ENCODE results near the gene HDHD3. TPM values are rescaled to one million over a fixed set of nuclear protein-coding genes. Genes with fewer than 3 reads are reported as not detected.

HDHD3 gene
- polyA plus RNA-seq, 3 donors = 8.3 to 12.0 (median 9.2) TPM

DNA sequence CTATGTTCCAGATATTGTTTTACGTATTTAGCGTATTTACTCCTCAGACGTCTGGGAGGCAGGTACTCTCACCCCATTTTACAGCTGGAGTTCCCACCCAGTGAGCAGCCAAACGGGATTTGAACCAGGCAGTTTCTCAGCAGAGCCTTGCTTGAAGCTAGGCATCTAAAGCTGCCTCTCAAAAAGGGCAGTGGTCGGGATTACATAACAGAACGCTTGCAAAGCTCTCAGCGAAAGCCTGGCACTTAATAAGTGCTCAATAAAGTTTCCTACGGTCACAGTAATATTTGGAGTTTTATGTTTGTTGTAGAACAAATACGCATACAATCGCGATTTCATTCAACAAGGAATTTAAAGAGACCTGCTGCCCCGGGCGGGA is 27.7 kb downstream of the HDHD3 start:
- Histone ChIP-seq H2AFZ (ENCODE audit: insufficient read depth, low read depth, low read length, poor library complexity, severe bottlenecking) (peak overlapping the region; percentile 85), H3K4me2 (replicated peaks; ENCODE audit: extremely low read depth, low read length, poor library complexity, severe bottlenecking) (peak overlapping the region; percentile 93), H3K27ac (ENCODE audit: low read depth in 1 of 2, low read length in 2 of 2) (no peak overlapping the region), H3K79me2 (ENCODE audit: insufficient read depth, low read length) (no peaks in the 10 kb centered on the region), H3K9me3 (replicated peaks in 1 of 2; ENCODE audit: control insufficient read depth in 1 of 2, insufficient read depth in 1 of 2, low read length in 2 of 2) (no peaks in the 10 kb centered on the region), H3K27me3 (ENCODE audit: control insufficient read depth in 2 of 2, insufficient read depth in 2 of 2, low read length in 2 of 2) (peaks cover 0 to 3% of the 10 kb centered on the region in 2 donors), H3K9ac (ENCODE audit: insufficient read depth, low read length, poor library complexity, severe bottlenecking) (peak overlapping the region; percentile 53), H3K4me3 (replicated peaks in 1 of 3; ENCODE audit: low read depth in 2 of 3, low read length in 3 of 3) (peak overlapping the region in 1 of 3 experiments; percentile 80), H3K36me3 (replicated peaks in 1 of 2; ENCODE audit: control insufficient read depth in 1 of 2, insufficient read depth in 2 of 2, low read length in 2 of 2) (no peaks in the 10 kb centered on the region), H4K20me1 (ENCODE audit: insufficient read depth, low read length) (no peaks in the 10 kb centered on the region), H3K4me1 (ENCODE audit: control insufficient read depth in 1 of 2, insufficient read depth in 2 of 2, low read length in 2 of 2) (peaks cover 19 to 21% of the 10 kb centered on the region in 2 donors)
- WGBS (ENCODE audit: insufficient coverage) = 30% methylated on average over 9 of the region's 13 CpGs
- no peak for DNase-seq
- H3K9me3 Mint-ChIP-seq = no peaks in the 10 kb centered on the region
- TF ChIP-seq, protein P1, sequence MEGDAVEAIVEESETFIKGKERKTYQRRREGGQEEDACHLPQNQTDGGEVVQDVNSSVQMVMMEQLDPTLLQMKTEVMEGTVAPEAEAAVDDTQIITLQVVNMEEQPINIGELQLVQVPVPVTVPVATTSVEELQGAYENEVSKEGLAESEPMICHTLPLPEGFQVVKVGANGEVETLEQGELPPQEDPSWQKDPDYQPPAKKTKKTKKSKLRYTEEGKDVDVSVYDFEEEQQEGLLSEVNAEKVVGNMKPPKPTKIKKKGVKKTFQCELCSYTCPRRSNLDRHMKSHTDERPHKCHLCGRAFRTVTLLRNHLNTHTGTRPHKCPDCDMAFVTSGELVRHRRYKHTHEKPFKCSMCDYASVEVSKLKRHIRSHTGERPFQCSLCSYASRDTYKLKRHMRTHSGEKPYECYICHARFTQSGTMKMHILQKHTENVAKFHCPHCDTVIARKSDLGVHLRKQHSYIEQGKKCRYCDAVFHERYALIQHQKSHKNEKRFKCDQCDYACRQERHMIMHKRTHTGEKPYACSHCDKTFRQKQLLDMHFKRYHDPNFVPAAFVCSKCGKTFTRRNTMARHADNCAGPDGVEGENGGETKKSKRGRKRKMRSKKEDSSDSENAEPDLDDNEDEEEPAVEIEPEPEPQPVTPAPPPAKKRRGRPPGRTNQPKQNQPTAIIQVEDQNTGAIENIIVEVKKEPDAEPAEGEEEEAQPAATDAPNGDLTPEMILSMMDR (IDR thresholded peaks at IDR 0.05) = no peak
- H3K36me3 Mint-ChIP-seq = no peaks in the 10 kb centered on the region
- H3K4me3 Mint-ChIP-seq = peak overlapping the region; percentile 72 to 86
- H3K4me1 Mint-ChIP-seq = peaks cover 30% of the 10 kb centered on the region
- H3K27ac Mint-ChIP-seq = no peak overlapping the region
- H3K27me3 Mint-ChIP-seq (ENCODE audit: low read depth in 3 of 3) = peaks cover 8 to 14% (median 12%) of the 10 kb centered on the region in 3 donors
- intact Hi-C loops (cut with micrococcal nuclease) = loop anchor here in 1 of 2 donors (10.0 kb wide), 1 partner anchor 56 kb away; the partner anchor contains the start of gene ALAD

DNA sequence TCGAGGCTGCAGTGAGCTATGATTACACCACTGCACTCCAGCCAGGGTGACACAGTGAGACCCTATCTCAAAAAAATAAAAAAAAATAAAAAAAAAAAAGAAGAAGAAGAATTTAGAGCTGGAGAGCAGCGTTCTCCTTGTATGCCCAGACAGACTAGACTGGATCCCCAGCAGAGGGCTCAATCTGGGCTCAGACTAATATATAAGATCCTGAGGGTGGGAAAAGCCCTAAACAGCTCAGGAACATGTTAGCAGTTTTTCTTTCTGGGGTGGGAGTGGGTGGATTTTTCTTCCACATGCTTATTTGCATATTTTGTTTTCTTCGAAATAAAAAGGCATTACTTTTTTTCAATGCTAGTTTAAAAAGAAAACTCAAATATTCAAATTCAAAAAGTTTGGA is 28.3 kb downstream of the HDHD3 start:
- Histone ChIP-seq H3K27ac (ENCODE audit: low read depth in 1 of 2, low read length in 2 of 2) (no peak overlapping the region), H3K79me2 (ENCODE audit: insufficient read depth, low read length) (no peaks in the 10 kb centered on the region), H3K4me2 (replicated peaks; ENCODE audit: extremely low read depth, low read length, poor library complexity, severe bottlenecking) (no peak overlapping the region), H3K36me3 (replicated peaks in 1 of 2; ENCODE audit: control insufficient read depth in 1 of 2, insufficient read depth in 2 of 2, low read length in 2 of 2) (no peaks in the 10 kb centered on the region), H3K9me3 (replicated peaks in 1 of 2; ENCODE audit: control insufficient read depth in 1 of 2, insufficient read depth in 1 of 2, low read length in 2 of 2) (no peaks in the 10 kb centered on the region), H3K4me1 (ENCODE audit: control insufficient read depth in 1 of 2, insufficient read depth in 2 of 2, low read length in 2 of 2) (peaks cover 19 to 21% of the 10 kb centered on the region in 2 donors), H4K20me1 (ENCODE audit: insufficient read depth, low read length) (no peaks in the 10 kb centered on the region), H2AFZ (ENCODE audit: insufficient read depth, low read depth, low read length, poor library complexity, severe bottlenecking) (no peak overlapping the region), H3K9ac (ENCODE audit: insufficient read depth, low read length, poor library complexity, severe bottlenecking) (no peak overlapping the region), H3K4me3 (replicated peaks in 1 of 3; ENCODE audit: low read depth in 2 of 3, low read length in 3 of 3) (no peak overlapping the region), H3K27me3 (ENCODE audit: control insufficient read depth in 2 of 2, insufficient read depth in 2 of 2, low read length in 2 of 2) (peaks cover 0 to 3% of the 10 kb centered on the region in 2 donors)
- TF ChIP-seq, protein P1 (IDR thresholded peaks at IDR 0.05) = no peak
- intact Hi-C loops (cut with micrococcal nuclease) = loop anchor here in 1 of 2 donors (10.0 kb wide), 1 partner anchor 56 kb away; the partner anchor contains the start of gene ALAD
- no CpG with 5 or more reads among the region's 3 CpGs for WGBS (ENCODE audit: insufficient coverage)
- DNase-seq = no peak
- Mint-ChIP-seq H3K9me3 (no peaks in the 10 kb centered on the region), H3K27ac (no peak overlapping the region), H3K4me1 (peaks cover 35% of the 10 kb centered on the region), H3K4me3 (no peak overlapping the region), H3K36me3 (no peaks in the 10 kb centered on the region), H3K27me3 (ENCODE audit: low read depth in 3 of 3) (peaks cover 8 to 14% (median 12%) of the 10 kb centered on the region in 3 donors)

Measured in CD14-positive monocyte (primary cell).